ENCODE results near the gene PTPRE.

Gene PTPRE

DNA sequence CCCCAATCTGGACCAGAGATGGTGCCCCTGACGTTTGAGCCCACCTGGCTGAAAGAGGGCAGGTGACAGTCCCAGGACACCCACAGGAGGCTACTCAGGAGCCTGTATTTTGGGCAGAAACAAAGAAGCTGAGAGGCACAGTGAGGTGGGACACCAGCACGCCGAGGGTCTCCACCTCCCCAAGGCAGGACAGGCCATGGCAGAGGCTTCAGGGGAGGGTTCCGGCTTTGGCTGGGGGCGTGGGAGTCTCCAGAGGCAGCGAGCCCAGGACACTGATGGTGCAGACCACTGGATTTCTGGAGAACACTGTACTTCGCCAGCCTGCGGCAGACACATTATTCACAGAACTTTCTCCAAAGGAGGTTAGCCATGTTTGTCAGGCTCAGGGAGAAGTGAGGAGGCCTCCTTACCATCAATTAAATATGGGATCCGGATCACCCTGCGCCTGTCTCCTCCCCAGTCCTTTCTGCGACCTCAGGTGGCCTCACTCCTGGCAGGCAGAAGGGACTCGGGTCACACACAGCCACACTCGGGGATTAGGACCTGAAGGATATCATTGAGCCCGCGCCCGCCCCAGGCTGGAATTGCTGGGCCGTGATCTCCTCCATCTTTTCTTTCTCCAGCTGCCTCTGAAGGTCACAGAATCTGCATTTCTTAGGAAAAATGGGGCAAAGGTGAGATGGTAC lies 121.1 kb downstream of the PTPRE start:
- no peak for DNase-seq (ENCODE audit: low read depth)

DNA sequence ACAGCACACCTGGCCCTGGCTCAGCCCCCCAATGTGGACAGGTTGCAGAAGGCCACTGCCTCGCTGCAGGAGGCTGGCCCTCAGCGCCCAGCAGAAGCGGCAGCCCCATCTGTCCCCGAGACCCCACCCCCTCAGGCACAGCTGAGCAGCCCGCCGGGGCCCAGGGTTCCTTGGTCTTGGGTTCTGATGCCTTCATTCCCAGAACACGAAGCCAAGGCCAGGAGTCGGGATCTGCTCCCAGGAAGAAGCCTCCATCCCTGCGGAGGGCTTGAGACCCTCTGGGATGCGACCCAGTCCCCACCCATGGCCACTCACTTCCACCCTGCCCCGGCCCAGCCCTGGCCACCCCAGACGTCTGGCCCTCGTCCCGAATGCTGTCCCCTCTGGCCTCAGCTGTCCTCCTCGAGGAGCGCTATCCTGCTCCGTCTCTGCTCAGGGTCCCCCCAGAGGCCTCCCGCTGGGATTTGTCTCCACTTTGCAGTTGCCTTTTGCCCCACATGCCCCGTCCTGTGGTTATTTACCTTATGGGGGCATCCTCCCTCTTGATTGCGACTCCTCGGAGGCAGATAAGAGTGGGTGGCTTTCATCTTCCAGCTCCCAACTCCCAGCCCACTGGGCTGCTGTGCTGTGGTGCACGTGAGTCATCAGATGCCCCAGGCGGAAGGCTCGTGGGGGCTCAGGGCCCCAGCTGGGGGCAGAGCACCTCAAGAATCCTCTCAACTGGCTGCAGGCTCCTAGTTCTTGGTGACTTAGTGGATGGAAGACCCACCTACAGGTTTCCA lies 121.8 kb downstream of the PTPRE start:
- no peak for DNase-seq (ENCODE audit: low read depth)

DNA sequence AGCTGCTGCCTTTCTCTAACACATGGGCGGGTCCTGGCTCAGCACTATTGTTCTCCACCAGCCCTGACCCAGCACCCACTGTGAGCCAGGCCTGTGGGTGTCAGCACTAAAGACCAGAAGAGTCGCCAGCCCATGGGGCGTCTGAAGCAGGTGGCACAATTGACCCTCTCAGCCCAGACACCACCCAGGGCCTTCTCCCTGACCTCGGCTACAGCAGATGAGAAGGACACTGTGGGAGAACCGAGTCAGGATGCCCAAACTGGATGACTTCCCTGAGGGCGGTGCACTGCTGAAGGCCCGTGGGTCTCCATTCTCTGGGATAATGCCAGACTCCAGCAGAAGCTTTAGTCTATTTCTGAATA lies 122.4 kb downstream of the PTPRE start:
- no peak for DNase-seq (ENCODE audit: low read depth)

DNA sequence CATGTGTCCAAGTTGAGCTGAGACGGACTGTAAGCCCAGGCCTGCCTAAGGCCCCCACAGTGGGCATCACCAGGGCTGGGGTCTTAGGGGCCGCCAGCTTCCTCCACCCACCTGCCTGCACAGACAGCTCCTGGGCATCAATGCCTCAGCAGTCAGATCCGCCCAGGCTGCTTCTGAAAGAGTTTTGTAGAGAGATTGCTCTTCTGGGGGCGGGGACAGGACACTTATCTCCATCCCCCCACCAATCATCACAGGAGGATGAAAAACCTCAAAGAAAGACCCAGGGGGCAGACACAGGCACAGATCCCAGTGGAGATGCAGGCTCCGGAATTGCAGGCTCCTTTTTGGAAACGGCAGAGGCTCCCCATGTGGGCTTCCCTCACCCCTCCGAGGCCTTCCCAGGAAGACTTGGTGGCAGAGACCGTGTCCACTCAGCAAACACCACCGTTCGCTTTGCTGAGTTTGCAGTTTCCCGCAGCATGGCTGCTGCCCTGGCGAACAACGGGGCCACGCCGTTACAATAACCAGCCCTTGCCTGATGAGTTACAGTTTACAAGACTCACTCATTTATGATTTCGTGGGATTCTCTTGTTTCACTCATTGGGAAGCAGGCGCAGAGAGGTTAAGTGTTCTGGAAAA lies 122.9 kb downstream of the PTPRE start:
- no peak for DNase-seq (ENCODE audit: low read depth)

DNA sequence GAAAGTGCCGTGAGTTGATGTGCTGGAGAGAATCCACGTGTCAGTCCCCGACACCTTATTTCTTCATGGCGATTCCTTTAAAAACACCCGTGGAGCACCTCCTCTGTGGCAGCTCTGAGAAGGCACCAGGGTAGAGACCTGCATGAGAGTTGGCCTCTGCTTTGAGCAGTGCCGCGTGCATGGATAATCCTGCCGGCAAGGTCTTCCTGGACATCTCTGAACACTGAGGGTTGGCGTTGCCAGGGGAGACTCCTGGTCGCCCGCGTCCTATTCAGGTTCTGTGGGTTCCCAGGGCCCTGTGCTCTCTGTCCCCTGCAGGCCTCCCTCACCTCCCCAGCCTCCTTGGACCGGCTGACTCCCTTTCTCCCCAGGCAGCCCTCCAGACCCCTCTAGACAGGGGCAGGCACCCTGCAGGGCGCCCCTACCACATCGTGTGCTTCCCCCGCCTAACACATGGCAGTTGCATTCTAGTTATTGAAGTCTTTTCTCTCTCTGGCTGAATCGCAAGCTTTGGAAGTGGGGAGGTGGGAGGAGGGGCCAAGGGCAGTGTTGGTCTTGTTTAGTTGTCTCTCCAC lies 123.7 kb downstream of the PTPRE start:
- DNase-seq (ENCODE audit: low read depth), result no peak

DNA sequence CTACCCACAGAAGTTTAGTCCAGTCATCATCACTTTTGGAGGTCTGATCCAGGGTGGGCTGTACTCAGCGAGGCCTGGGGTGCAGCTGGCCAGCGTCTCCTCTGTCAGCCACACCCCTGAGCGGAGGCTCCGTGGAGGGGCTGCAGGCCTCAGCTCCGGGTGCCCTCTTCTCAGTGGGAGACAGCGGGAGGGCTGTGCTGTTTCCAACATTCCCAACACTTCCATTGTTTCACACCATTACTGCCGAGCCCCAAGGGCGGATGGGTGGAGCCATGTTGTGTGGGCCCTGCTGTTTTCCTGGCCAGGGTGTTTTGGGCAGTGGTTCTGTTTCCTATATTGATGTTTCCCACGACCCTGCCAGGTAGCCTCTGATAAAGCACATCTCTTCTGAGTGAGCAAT lies 124.3 kb downstream of the PTPRE start:
- no peak for DNase-seq (ENCODE audit: low read depth)

DNA sequence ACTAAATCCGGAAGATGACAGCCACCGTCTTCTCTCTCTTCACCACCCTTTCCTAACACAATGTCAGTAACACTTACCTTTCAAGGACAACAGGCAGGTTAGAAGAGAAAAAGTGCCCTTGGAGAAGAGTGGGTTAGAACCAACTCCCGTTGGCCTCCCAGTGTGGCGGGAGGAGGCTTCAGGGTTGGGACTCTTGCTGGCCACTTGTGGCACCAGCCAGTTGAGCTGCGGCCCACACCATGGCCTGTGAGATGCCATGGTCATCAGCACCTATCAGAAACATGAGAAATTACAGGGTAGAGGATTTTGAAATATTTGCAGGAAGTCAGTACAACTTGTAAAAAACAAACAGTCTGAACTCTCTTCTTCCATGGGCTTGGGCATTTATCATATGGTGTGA lies 125.6 kb downstream of the PTPRE start:
- DNase-seq (ENCODE audit: low read depth), result no peak

DNA sequence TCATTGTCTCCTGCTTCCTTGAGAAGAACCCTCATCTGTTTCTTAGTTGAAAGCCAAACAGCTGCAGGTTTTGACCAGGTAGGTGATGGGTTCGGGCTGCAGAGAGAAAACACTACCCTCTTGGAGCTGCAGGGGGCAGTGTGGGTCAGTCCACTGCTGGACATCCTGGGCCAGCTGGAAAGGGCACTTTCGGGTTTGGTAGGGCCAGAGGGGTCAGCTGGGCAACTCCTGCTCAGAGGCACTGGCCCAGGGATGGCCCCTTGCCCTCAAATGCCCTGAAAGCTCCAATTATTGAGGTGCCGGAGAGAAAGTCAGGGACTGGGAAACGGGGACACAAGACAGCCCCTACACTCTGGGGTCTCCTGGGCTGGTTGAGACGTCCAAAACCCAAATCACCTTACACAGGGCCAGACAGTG lies 128.7 kb downstream of the PTPRE start:
- DNase-seq (ENCODE audit: low read depth), result no peak

DNA sequence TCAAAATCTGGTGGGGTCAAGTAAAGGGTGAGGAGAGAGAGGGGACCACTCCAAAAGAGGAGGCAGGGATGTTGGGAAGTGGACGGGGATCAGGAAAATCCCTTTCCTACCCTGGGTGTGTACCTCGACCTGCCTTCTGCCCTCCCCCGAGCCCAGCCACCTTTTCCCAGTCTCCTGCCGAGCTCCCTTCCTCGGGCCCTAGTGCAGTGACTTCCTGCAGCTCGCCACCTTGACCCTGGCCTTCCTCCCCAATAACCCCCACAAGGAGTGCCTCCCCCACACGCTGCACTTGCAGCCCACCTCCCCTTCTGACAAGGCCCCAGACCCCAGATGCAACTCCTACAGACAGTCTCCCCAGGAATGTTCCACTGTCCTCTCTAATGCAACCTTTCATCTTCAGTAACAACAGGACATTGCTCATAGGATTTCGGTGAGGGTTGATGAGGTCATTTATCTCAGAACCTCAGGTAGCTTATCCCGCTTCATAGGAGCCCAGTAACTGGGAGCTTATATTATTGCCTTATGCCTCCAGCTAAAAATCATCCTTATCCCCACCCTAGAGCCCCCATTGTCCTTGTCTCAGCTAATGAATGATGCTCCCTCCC lies 129.2 kb downstream of the PTPRE start:
- no peak for DNase-seq (ENCODE audit: low read depth)

DNA sequence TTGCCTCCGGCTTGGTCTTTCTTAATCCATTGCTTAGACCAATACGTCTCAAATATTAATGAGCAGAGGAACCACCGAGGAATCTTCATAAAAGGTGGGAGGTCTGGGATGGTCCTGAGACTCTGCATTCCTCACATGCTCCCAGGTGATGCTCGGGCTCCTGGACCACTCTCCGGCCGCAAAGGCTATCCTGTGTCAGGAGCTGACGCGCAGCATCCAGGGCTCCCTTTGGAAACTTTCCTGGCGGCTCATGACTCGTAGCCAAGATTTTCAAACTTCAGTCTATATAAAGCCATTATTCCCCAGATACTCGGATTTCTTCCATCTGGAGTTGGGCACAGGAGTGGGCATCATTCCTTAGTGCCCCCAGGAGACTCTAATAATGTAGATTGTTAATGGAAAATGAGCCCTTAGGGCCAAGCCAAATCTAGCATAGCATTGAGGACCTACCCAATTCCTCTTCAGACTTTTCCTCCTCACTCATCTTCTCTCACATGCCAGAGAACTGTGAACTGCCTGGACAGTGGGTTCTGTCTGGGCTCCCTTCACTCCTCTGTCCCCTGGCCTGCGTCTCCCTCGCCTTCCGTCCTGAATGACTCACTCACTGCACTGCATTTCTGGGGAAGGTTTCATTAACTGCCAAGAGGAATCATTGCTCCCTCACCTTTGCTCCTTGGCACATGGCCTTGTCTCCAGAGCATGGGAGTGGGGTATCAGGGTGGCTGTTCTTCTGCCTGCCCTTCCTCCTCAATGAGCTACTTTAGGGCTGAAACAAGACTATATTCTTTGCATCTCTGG lies 130.0 kb downstream of the PTPRE start:
- peak; percentile 61 for DNase-seq (ENCODE audit: low read depth)

DNA sequence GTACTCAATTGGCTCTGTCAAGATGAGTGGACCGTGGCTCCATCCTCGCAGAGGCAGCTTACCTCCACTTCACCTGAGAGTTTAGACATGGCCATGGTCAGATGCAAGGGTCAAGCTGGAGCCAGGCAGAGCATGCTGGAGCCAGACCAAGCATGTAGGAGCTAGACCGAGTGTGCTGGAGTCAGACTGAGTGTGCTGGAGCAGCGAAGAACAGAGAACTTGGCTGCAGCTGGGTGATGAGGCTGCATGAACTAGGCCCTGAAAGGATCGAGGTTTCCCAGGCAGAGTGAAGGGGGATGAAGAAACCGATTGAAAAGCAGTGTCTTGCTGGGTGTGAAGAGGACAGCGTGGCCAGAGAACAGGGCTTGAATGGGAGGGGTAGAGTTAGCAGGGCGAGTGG lies 133.2 kb downstream of the PTPRE start:
- no peak for DNase-seq (ENCODE audit: low read depth)

DNA sequence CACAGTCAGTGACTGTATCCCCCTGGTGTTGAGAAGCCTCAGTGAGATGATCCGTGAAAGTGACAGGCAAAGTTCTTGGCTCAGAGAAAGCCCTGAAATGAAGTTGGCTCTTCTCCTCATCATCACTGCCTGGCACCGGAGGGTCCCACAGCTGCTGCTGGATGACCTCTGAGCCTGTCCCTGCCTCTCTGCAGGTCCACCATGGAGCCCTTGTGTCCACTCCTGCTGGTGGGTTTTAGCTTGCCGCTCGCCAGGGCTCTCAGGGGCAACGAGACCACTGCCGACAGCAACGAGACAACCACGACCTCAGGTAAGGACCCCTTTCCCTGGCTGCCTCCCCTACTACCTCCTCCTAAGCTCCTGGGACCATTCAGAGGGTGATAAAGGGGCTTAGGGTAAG lies 133.8 kb downstream of the PTPRE start:
- DNase-seq (ENCODE audit: low read depth), result no peak

DNA sequence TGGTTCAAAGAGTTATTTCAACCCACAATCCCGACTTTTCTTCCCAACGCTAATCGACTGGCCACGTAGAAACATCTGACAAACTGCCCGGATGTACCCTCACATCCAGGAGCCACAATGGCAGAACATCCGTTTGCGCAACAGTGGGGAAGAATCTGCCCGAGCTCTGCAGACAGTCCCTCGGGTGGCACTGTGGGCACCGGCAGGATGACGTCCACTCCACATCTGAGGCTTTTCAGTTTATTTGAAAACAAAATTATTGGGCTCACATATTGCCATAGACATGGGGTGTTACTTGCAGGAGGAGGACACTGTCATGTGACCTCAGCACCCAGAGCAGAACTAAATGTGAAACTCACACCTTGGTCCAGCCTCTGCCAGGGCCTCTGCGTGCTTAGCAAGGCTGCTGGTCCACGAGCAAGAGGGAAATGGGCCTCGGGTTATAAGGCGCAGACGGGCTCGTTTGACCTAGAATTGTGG lies 135.3 kb downstream of the PTPRE start:
- DNase-seq (ENCODE audit: low read depth), result no peak

DNA sequence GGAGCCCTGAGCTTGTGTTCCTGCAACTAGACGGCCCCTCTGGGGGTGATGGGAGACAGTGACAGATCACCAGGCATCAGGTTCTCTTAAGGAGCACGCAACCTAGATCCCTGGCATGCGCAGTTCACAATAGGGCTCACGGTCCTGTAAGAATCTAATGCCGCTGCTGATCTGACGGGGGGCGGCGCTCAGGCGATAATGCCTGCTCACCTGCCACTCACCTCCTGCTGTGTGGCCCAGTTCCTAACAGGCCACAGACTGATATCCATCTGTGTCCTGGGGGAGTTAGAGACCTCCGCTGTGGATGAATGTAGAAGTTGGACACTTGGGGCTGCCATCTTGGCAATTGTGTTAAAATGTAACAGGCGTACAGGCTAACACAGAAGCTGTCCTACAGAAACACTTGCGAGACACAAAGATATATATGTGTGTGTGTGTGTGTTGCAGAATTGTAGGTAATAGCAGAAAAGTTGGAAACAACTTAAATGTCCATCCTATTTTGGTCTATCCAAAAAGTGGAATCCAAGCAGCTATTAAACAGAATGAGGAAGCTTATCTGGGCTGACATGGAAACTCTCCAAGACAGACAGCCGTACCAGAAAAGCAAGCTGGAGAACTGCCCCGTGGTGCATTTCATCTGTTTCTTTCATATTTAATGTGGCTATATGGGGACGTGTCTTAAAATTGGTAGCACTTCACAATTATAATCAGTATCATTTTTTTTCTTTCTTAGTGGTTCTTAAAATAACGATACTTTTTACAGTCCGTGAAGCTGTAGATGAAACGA lies 136.5 kb downstream of the PTPRE start:
- no peak for DNase-seq (ENCODE audit: low read depth)

DNA sequence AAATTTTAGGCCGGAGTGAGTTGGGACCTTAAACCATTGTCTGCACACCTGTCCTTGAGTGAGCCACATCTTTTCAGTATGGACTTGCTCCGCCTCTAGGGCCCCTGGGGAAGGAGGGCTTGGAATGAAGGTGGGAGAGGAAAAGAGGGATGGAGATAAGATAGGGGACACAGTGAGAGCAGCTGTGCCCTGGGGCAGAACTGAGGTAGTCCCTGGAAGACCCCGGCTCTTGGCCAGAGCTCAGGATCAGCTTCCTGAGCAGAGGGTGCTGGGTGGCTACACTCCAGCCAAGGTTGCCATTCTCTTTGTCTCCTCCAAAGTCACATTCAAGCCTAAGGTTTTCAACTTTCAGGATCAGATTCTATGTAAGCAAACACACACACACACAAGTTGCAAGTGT lies 137.3 kb downstream of the PTPRE start:
- no peak for DNase-seq (ENCODE audit: low read depth)

DNA sequence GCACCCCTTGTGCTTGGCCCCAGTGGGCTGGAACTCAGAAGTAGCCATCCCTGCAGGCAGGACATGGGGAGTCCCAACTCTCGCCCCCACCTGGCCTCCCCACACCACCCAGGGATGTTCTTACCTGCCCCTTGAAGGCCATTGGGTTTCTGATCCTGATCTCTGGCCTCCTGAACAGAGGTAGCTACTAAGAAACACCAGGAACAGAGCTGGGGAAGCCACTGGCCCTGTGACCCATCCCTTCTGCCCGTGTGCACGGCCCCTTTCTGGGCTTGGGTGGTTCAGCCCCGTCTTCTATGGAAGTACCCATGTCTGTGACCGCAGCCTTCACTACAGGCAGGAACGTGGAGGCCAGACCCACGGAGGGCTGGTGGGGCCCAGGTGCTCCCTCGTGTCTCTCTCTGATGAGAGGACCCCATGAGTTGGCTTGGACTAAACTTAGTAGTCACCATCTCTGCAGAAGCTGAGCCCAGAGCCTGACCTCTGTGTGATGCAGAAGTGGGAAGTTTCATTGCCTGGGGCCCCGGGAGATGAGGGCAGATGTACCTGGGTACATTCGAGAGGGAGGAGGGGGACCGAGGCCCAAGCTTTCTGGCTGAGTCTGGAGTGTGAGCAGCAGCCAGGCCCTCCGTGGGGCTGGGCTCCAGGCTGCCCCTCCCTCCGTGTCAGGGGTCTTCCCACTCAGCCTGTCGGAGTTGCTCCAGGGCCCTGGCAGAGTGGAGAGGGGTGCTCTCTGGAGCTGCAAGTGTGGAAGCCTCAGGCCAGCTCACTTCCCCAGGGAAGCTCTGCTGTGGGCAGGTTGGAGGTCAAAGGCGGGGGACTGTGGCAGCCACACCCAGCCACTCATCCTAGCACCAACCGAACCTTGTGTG lies 138.3 kb downstream of the PTPRE start:
- DNase-seq (ENCODE audit: low read depth), result no peak

DNA sequence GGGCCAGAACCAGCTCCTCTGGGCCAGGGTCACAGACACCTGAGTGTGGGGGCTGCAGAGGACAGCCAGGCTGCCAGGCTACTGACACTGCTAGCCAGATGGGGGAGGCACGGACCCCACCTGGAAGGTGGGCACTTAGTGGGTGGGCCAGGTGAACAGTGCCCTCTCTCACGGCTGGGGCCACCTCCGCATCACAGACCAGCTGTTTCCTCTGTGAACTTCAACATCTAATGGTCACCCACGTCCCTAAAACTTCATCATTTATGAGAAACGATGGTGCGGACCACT lies 138.9 kb downstream of the PTPRE start:
- no peak for DNase-seq (ENCODE audit: low read depth)

DNA sequence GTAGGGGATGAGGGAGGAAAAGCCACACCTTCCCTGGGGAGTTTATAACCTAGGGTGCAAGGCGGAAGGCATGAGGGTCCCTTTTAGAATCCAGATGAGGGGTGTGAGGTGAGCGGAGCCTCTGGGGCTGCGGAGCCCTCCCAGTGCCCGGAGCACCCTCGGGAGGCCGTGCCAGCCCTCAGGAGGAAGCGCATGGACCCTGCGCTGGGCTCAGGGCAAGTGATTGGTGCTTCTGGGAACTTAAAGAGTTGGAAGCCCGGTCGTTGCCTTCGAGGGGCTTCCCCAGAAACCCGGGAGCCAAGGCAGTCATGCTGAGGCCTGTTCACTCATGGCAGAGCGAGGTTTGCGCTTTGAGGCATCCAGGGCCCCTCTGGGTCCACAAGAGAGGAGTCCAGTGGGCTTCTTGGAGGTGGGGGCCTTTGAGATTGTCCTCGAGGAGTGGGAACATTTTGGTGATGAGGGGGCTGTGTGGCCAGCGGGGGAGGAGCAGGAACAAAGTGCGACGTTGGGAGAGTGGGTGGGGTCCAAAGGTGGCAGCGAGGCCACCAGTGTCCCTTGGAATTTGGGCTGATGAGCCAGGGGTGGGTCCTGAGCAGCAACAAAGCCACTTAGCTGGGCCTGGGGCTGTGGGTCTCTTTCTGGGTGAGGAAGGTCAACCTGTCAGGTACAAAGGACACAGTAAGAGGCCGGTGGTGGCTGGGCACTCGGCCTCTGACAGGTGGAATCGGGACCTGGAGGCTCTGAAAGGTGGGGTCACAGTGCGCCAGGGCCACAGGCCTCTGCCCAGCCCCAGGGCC lies 139.5 kb downstream of the PTPRE start:
- DNase-seq (ENCODE audit: low read depth), result no peak

DNA sequence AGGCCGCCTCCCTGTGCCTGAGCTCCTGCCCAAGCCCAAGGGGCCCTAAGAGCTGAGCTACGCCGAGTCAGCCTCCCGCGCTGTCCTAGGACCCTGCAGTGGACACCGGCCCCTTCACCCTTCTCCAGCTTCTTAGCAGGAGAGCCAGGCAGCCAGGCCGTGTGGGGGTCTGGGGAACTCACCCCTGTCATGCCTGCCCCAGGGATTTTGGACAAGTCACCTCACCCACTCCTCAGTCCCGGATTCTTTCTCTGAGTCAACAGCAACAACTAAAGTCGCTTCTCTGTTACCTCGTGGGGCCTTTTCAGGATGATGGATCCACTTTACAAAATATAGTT lies 140.0 kb downstream of the PTPRE start:
- DNase-seq (ENCODE audit: low read depth), result no peak
